Caco-2 (cell line): Measurements from ENCODE around the gene CDKL2. TPM values are rescaled to one million over a fixed set of nuclear protein-coding genes. Genes with fewer than 3 reads are reported as not detected.

Source experiments
- BruUV-seq: library from RNA; stranded (reverse); fragments of 400-500 nt; replicated peaks from 2 replicates; lab custom pipeline; 2021; lab: Mats Ljungman, UMichigan
- CTCF ChIA-PET: fragments of 300-600 bp; sonication (Branson Sonifier 250); formaldehyde crosslinking; loops from one replicate; lab custom pipeline; 2022; ENCODE audit warnings: antibody characterized with exemption; lab: Charles Lee
- POLR2A ChIA-PET: fragments of 300-600 bp; sonication (Branson Sonifier 250); formaldehyde crosslinking; loops from one replicate; lab custom pipeline; 2022; ENCODE audit warnings: antibody characterized with exemption; lab: Charles Lee
- DNase-seq, 2 experiments: peaks; one replicate each; pipeline versions ENCODE4 v3.0.0 to v3.0.0-alpha.2; 2020 to 2022
- H3K27me3 ChIP-seq: replicated peaks from 2 replicates; pipeline ENCODE4 v1.6.0; 2011; ENCODE audit warnings: low read length; ENCODE audit not compliant: control insufficient read depth, insufficient read depth
- H3K36me3 ChIP-seq: 2 replicates; pipeline ENCODE4 v1.5.1; 2011; ENCODE audit warnings: low read length; ENCODE audit not compliant: control insufficient read depth, insufficient read depth
- H3K4me1 ChIP-seq: fragments of 250-450 bp; sonication (Bioruptor Pico); 2 replicates; pipeline ENCODE4 v1.5.1; 2020; ENCODE audit warnings: mild to moderate bottlenecking
- H3K4me3 ChIP-seq: 2 replicates; pipeline ENCODE4 v1.5.1; 2011; ENCODE audit warnings: low read depth, mild to moderate bottlenecking, control low read depth, low read length
- H3K9me3 ChIP-seq: fragments of 250-450 bp; sonication (Bioruptor Pico); 2 replicates; pipeline ENCODE4 v1.5.1; 2020; ENCODE audit warnings: mild to moderate bottlenecking, moderate library complexity
- H3K27ac Mint-ChIP-seq: one replicate; pipeline ENCODE4 v1.8.0; 2022; ENCODE audit warnings: mixed read lengths; ENCODE audit not compliant: unreplicated experiment
- H3K27me3 Mint-ChIP-seq: one replicate; pipeline ENCODE4 v1.8.0; 2022; ENCODE audit warnings: mixed read lengths; ENCODE audit not compliant: insufficient read depth, unreplicated experiment
- H3K36me3 Mint-ChIP-seq: one replicate; pipeline ENCODE4 v1.8.0; 2022; ENCODE audit warnings: mild to moderate bottlenecking, mixed read lengths; ENCODE audit not compliant: insufficient read depth, unreplicated experiment
- H3K4me1 Mint-ChIP-seq: one replicate; pipeline ENCODE4 v1.8.0; 2022; ENCODE audit warnings: low read depth, mixed read lengths; ENCODE audit not compliant: unreplicated experiment
- H3K4me3 Mint-ChIP-seq: one replicate; pipeline ENCODE4 v1.8.0; 2022; ENCODE audit warnings: mild to moderate bottlenecking, moderate library complexity, mixed read lengths; ENCODE audit not compliant: unreplicated experiment
- H3K9me3 Mint-ChIP-seq: one replicate; pipeline ENCODE4 v1.8.0; 2022; ENCODE audit warnings: mixed read lengths; ENCODE audit not compliant: unreplicated experiment
- CTCF ChIP-seq, 2 experiments: fragments of 200-600 bp in 1 of 2; IDR thresholded peaks; 1 replicate in 1 of 2; 2 replicates in 1 of 2; pipeline versions ENCODE4 v1.5.1 to v1.8.0; 2011 to 2022; ENCODE audit warnings: antibody characterized with exemption in 1 of 2, control low read depth in 1 of 2, inconsistent platforms in 1 of 2, low read depth in 1 of 2, low read length in 1 of 2, mild to moderate bottlenecking in 1 of 2, moderate library complexity in 1 of 2; ENCODE audit not compliant: insufficient read depth in 1 of 2, severe bottlenecking in 1 of 2, unreplicated experiment in 1 of 2
- intact Hi-C: fragments of 100-400 bp; cut with micrococcal nuclease; formaldehyde crosslinking; loops from one replicate; pipeline ENCODE4 v1.10.0; 2022; ENCODE audit not compliant: unreplicated experiment
- total RNA-seq: library from RNA; stranded (reverse); gene quantifications from 2 replicates; pipeline ENCODE4 v1.2.3, GENCODE V29; 2022

Gene CDKL2
- total RNA-seq, 1 experiment from 2014 or later = 1.9 TPM

DNA sequence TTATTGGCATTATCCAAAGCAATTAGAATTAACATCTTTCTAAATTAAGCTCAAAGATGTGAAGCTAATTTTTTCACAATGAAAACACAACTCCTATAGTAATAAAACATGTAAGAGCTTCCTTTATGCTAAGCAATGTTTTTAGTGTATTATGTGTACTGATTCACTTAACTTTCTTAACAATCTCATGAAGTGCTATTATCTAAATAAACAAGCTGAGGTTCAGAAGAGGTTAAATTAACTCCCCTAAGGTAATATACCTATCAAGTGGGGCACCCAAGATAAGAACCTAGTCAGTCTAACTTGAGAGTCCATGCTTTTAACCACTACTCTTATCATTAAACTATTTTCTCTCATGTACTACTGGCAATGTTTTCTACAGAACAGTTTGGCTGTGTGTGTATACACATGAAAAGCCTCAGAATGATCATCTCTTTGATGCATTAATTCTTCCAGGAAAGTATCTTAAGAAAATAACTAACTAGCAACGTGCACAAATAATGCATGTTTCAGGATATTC, 29.2 kb upstream of the CDKL2 start:
- no peak for DNase-seq
- Mint-ChIP-seq H3K27ac (no peak overlapping the region), H3K4me3 (no peak overlapping the region), H3K4me1 (peaks cover 7% of the 10 kb centered on the region), H3K27me3 (no peaks in the 10 kb centered on the region), H3K9me3 (no peaks in the 10 kb centered on the region), H3K36me3 (peaks cover 49% of the 10 kb centered on the region)
- H3K4me1 ChIP-seq = peaks cover 33% of the 10 kb centered on the region
- no peak overlapping the region for H3K4me3 ChIP-seq
- no peaks in the 10 kb centered on the region for H3K27me3 ChIP-seq
- H3K9me3 ChIP-seq = no peaks in the 10 kb centered on the region
- CTCF ChIA-PET = no interaction called here
- no peaks in the 10 kb centered on the region; the same call in 1 of the 2 replicates for H3K36me3 ChIP-seq
- intact Hi-C loops = loop anchor here (2.0 kb wide), 1 partner anchor 43 kb away; no protein-coding TSS in a partner anchor
- TF ChIP-seq CTCF (IDR thresholded peaks at IDR 0.05; ENCODE audit: insufficient read depth in 1 of 2, low read depth in 1 of 2, low read length in 1 of 2, severe bottlenecking in 1 of 2, unreplicated experiment in 1 of 2) = no peak
- POLR2A ChIA-PET = no interaction called here
- BruUV-seq = no TSS peak

DNA sequence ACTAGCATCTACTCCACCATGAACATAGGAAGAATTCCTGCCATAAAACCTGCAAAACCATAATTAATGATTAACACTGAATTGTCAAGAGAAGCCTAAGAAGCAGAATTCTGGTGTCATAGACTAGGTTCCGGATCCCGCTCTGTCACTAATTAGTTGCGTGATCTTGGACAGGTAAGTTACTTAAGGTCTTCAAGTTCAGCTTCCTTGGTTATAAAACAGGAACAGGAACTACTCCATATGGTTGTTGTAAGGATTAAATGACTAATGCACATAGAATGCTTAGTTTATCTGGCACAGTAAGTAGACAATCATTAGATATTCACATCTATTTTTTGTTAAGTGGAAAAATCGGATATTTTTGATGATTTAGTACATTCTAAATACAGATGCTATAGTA, 28.5 kb upstream of the CDKL2 start:
- TF ChIP-seq CTCF (IDR thresholded peaks at IDR 0.05; ENCODE audit: insufficient read depth in 1 of 2, low read depth in 1 of 2, low read length in 1 of 2, severe bottlenecking in 1 of 2, unreplicated experiment in 1 of 2) = no peak
- Mint-ChIP-seq H3K36me3 (peaks cover 56% of the 10 kb centered on the region), H3K27ac (peak overlapping the region; percentile 39), H3K27me3 (no peaks in the 10 kb centered on the region), H3K4me1 (peaks cover 7% of the 10 kb centered on the region), H3K4me3 (no peak overlapping the region), H3K9me3 (no peaks in the 10 kb centered on the region)
- no TSS peak for BruUV-seq
- no peaks in the 10 kb centered on the region; the same call in 1 of the 2 replicates for H3K36me3 ChIP-seq
- peak in 1 of 2 experiments; percentile 32 for DNase-seq
- intact Hi-C loops = loop anchor here (2.0 kb wide), 1 partner anchor 44 kb away; no protein-coding TSS in a partner anchor
- POLR2A ChIA-PET = interaction anchor here (0.7 to 1.0 kb wide), 2 partner anchors 13 to 65 kb away, joined by 3 read pairs; partner anchors contain the start of gene USO1
- no peak overlapping the region for H3K4me3 ChIP-seq
- peaks cover 39% of the 10 kb centered on the region for H3K4me1 ChIP-seq
- H3K27me3 ChIP-seq = no peaks in the 10 kb centered on the region
- no peaks in the 10 kb centered on the region for H3K9me3 ChIP-seq
- CTCF ChIA-PET = no interaction called here

DNA sequence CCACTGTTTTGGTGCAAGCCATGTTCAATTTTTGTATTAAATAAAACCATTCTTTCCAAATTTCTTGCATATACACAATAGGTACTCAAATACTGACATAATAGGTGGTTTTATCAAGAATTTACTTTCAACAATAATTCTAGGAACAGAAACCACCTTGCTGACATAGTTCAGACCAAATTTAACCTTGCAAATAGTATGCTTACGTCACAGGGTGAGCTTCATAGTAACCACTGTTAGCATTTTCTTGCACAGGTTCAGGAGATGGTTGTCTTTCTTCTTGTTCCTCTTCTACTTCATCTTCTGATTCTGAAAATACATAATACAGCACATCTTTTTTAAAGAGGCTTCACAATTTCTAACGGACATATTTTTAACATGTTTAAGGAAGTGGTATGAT, 25.2 kb upstream of the CDKL2 start:
- Mint-ChIP-seq H3K9me3 (no peaks in the 10 kb centered on the region), H3K4me3 (no peak overlapping the region), H3K36me3 (peaks cover 50% of the 10 kb centered on the region), H3K27ac (no peak overlapping the region), H3K4me1 (peaks cover 7% of the 10 kb centered on the region), H3K27me3 (no peaks in the 10 kb centered on the region)
- Histone ChIP-seq H3K27me3 (no peaks in the 10 kb centered on the region), H3K4me1 (peaks cover 53% of the 10 kb centered on the region), H3K36me3 (no peaks in the 10 kb centered on the region; the same call in 1 of the 2 replicates), H3K4me3 (no peak overlapping the region), H3K9me3 (no peaks in the 10 kb centered on the region)
- POLR2A ChIA-PET = no interaction called here
- intact Hi-C loops = no loop called here
- TF ChIP-seq CTCF (IDR thresholded peaks at IDR 0.05; ENCODE audit: insufficient read depth in 1 of 2, low read depth in 1 of 2, low read length in 1 of 2, severe bottlenecking in 1 of 2, unreplicated experiment in 1 of 2) = no peak
- BruUV-seq = no TSS peak
- CTCF ChIA-PET = interaction anchor here (2.0 kb wide), 1 partner anchor 68 kb away, joined by 8 read pairs; the partner anchor contains the start of gene USO1
- no peak for DNase-seq
